ENCODE results near the gene KRTAP4-9.
"Not testable (repeated sequence)": the region's sequence is repeated elsewhere in the genome, so short reads cannot be mapped to it uniquely, and the experiment has no call there.

GRCh38 chr17:41099682-41100480 lies 5.3 kb upstream of the KRTAP4-9 start:
- TF ChIP-seq YY1 (IDR thresholded peaks at IDR 0.05; ENCODE audit: insufficient read depth, insufficient read length); SUZ12 (IDR thresholded peaks at IDR 0.05; ENCODE audit: extremely low read depth, insufficient read depth, insufficient read length): not testable (repeated sequence)

Measured in NT2/D1 (cell line).